Measurements from ENCODE around the gene MIPEP.

DNA sequence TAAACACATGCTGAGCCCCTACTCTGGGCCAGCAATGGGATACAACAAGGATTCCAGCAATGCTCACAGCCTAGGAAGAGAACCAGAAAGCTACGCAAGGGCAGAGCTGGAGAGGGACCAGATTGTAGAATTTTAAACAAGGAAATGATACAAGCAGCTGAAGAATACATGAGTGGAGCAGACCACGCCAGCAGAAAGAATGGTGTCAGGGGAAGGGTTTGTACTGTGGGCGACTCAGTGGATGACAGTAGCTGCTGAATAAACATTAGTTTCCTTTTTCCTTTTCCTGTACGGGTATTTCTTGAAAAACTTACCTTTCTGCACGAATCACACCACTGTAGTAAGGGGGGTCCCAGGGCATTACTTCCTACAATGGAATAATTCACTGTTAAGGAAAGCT, 30.7 kb downstream of the MIPEP start:
- TF ChIP-seq CTCF (IDR thresholded peaks at IDR 0.05), result no peak
- no peak for TF ChIP-seq POLR2A (IDR thresholded peaks at IDR 0.05)

Measured in thyroid gland (tissue), 4 donors.